NOMO-1 treated with DMSO at 0.1 percent for 48 hours (cell line): ENCODE measurements around the gene MS4A10.
"Not testable (repeated sequence)": the region's sequence is repeated elsewhere in the genome, so short reads cannot be mapped to it uniquely, and the experiment has no call there.

Source experiments
- DNase-seq: peaks from one replicate; lab custom pipeline; 2025; ENCODE audit not compliant: unreplicated experiment; lab: John Stamatoyannopoulos, UW

The MS4A10 gene

DNA sequence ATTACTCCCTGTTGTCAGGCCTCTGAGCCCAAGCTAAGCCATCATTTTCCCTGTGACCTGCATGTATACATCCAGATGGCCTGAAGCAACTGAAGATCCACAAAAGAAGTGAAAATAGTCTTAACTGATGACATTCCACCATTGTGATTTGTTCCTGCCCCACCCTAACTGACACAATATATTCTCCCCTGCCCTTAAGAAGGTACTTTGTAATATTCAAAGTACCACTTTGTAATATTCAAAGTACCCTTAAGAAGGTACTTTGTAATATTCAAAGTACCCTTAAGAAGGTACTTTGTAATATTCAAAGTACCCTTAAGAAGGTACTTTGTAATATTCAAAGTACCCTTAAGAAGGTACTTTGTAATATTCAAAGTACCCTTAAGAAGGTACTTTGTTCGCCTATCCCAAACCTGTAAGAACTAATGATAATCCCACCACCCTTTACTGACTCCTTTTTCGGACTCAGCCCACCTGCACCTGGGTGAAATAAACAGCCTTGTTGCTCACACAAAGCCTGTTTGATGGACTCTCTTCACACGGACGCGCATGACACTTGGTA is 38.7 kb downstream of the MS4A10 start:
- DNase-seq: not testable (repeated sequence)

DNA sequence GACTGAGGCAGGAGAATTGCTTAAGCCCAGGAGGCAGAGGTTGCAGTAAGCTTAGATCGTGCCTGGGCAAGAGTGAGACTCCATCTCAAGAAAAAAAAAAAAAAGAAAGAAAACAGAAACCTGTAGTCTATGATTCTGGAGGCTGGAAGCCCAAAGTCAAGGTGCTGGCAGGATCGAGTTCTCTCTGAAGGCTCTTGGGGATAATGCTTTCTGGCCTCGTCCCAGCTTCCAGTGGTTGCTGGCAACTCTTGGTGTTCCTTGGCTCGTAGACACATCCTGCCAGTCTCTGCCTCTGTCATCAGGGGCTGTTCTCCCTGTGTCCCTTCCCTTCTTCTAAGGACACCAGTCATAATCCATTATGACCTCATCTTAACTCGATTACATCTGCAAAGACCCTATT is 40.0 kb downstream of the MS4A10 start:
- no peak for DNase-seq

DNA sequence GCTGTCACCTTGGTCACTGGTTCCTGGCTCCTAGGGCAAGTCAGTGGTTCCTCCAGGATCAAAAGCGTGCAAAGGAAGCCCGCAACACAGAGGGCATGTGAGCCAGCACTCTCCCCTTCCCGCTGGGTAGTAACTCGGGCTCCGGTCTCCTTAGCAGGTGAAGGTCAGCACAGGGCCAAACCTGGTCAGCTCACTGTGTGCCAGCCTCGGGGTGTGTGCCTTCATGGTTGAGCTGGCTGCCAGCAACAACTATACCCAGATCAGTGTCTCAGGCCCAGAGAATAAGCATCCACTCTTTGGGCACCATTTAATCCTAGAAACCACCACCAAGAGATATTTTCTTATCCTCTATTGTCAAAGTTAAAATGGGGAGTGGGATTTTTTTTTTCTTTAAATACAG is 40.7 kb downstream of the MS4A10 start:
- DNase-seq: no peak

DNA sequence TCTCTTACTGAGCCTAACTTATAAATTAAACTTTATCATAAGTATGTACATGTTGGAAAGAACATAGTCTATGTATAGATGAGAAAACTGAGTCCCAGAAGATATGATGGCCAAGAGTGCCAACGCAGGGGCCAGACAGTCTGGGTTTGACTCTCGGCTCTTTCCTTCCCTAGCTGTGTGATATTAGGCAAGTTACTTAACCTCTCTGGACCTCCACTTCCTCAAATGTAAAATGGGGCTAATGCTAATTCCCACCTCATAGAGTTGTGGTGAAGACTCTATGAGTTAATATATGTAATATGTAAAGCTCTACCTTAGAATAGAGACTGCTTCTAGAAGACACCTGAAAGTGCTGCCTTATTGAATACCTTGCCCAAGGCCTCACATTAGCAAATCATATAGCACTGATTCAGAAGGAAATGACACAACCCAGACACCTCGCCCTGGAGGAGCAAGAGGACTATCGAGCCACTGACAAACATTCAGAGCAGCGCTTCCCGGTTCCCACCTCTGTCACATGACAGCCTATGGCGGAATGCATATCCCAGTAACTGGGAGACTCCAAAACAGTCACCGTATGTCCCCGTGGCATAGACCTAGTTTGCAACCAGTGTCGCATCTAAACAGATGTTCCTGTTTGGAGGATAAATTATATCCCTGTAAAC is 45.5 kb downstream of the MS4A10 start:
- no peak for DNase-seq

DNA sequence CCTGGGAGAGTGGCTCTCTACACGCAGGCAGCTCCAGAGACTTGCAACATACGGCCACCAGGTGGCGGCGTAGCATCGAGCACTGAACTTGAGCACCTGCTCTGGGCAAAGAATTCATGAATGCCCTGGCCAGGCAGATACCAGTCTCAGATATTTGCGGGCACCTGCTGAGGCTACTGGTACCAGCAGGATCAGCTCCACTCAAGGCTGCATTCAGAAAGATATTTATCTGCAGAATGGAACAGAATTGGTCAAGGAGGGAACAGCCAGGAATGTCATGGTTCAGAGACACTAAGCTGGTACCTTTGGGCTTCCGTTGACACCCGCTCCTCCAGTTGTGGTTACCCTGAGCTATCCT is 46.0 kb downstream of the MS4A10 start:
- peak; percentile 65 for DNase-seq

DNA sequence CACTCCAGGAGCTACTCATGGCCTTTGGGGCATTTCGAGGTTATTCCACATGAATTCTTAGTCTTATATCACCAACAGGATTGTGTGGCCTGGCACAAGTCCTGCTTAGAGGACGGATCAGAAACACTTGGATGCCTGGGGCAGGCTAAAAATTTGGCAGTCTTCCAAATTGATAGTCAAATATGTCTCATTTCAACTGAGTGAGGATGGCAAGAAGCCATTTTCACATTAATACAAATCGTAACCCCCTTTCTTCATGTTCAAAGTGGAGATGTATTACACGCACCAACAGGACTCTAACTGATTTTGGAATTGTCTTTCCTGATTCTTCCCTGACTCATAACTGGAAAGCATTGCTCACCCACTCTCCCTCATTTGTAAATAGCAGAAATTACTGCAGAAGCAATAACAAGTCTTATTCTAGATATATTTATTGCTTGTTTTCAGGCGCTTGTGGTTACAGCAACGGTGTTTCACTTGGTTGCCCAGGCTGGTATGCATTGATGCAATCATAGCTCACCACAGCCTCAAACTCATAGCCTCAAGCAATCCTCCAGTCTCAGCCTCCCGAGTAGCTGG is 46.5 kb downstream of the MS4A10 start:
- no peak for DNase-seq

DNA sequence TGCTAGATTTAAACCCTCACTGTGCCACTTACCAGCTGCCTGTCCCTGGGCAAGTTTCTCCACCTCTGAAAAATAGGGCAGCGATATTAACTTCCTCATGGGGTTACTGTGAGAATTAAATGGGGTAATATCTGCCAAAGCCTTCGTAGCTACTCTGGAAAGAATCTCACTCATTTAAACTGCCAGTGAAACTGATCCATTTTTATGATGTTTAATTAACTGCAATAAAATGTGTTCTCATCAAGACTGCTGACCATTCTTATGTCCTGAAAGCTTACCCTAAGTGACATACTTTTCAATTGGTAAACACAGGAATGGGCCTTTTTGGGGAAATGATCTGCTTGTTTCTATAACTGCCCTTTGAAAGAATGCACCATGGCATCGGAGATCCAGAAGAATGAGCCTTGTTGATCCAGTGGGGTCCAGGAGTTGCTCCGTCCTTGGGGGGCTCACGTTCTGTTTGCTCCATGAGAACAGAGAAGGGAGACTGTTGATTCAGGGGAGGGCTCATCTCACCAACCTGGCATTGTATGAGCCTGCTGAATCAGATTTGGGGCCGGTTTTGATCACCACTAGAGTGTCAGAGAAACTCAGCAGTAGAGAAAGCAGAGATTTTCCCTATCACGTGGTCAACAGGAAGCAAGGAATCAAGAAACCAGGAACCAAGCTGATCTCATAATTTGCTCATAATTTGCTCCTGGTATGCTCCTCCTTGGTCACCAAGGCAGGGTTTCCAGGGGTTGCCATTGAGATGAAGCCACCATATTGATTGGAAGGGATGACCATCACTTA is 49.8 kb downstream of the MS4A10 start:
- no peak for DNase-seq

DNA sequence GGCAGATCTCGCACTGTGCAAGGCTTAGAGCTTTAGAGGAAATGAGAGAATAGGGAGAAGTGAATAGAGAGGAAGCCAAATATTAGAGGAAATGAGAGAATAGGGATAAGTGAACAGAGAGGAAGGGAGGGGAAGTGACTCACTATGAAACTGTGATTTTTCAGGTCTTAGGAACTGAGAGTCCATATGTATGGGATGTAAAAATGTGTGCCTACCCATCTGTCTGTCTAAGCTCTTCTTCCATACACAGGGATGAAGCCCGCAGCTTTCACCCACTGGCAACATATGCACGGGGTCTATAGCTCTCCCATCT is 50.4 kb downstream of the MS4A10 start:
- peak; percentile 67 for DNase-seq

DNA sequence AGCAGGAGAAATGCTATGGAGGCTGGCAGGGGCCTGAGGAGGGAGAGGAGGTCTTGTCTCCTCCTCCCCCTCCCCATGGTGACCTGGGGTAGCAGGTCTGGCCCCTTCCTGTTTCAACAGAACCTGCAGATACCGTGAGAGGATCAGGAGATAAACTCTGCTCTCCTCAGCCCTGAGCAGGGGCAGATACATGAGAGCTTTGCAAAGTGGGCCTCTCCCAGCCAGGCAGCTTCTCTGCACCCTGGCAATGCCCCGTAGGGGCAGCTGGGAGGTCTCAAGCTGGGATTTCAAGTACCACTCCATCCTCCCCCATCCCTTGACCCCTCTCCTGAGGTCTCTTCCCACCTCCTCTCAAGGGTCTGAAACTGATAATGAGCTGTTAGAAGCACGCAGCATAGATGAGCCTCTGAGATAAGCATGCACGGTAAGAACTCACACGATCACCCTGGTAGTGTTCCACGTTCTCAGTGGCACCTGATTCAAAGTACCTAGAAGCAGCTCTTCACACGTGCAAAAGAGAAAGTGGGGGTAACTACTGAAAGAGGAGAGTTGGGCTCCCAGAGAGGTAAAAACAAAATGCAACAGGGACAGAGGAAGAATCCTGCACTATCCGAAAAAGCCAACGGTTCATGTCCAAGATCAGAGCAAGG is 51.9 kb downstream of the MS4A10 start:
- DNase-seq: no peak

DNA sequence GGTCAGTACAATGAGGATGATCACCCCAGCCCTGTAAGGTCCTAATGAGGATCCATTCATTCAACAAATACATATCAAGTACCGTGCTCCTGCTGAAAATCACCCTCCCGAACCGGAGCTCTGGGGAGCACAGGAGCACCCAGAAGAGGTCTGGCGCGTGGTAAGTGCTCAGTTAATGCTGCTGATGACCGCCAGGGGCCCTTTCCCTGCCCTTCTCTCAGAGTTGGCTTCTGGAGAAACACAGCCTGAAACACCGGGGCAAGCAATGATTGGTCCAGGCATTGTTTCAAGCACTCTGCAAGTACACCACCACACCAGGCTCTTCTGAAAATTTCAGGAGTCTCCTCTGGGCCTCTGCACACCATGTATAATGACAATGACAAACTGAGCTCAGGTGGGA is 53.0 kb downstream of the MS4A10 start:
- DNase-seq: no peak

DNA sequence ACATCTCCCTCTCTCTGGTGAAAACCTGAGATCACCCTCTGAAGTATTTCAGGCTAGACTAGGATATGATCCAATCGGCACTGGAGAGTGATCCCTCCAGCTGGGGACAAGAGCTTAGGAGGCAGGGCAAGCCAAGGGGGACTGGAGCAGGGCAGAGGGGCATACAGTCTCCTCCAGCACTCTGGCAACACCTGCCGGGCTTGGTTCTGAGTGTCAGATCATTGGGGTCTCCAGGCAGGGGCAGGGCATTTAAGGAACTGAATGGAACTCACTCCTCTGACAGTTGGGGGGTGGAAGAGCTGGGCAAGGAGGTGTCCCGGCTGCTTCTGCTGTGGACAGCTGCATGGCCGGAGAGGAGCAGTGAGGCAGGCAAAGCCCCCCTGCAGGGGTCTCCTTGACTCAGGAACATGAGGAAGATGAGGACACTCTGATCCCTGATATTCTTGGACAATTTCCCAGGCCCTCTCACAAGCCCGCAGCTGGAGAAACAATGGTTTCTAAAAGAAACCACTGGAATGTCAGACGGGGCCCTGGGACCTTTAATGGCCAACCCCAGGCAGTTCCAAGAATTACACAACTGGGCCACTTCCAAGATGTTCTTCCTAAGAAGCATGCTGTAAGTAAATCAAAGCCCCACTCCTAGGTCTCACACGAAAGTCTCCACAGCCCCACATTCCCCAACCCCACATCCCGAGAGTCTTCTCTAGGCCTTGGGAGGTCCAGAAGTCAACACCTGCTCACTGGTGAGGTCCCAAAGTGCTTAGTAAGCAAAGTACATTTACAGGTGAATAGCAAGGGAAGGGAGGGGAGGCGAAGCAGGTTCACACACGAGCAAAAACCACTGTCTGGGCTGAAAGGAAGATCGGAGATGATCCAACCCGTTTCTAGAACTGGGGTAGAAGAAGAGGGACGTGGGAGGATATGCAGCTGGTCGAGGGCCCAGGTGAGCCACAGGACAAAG is 55.6 kb downstream of the MS4A10 start:
- DNase-seq: no peak

DNA sequence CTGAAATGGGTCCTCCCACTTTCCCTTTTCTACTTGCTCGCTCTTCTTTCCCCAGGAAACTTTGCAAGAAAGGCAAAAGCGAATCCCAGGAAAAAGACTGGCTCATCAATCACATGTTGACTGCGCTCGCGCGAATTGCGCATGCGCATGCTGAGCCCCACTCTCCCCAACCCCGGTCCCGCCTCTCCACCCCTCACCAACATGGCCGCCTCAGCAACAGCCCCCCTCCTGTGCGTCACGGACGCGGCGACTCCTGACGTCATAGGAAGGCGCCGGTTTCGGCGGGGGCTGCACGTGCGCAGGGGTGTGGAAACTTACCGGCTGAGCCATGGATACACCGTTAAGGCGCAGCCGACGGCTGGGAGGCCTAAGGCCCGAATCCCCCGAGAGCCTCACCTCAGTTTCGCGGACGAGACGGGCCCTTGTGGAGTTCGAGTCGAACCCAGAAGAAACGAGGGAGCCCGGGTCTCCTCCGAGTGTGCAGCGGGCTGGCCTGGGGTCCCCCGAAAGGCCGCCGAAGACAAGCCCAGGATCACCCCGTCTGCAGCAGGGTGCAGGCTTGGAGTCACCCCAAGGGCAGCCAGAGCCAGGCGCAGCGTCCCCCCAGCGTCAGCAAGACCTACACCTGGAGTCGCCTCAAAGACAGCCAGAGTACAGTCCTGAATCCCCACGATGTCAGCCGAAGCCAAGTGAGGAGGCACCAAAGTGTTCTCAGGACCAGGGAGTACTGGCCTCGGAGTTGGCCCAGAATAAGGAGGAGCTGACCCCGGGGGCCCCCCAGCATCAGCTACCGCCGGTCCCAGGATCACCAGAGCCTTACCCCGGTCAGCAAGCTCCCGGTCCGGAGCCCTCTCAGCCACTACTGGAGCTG is 56.9 kb downstream of the MS4A10 start, which contains the start of gene CCDC86:
CCDC86 (plus strand) TSS at position 317 of the 871 bp plus-strand sequence; CDS start at position 329, 12 bp downstream.
- peak; percentile 84 for DNase-seq

DNA sequence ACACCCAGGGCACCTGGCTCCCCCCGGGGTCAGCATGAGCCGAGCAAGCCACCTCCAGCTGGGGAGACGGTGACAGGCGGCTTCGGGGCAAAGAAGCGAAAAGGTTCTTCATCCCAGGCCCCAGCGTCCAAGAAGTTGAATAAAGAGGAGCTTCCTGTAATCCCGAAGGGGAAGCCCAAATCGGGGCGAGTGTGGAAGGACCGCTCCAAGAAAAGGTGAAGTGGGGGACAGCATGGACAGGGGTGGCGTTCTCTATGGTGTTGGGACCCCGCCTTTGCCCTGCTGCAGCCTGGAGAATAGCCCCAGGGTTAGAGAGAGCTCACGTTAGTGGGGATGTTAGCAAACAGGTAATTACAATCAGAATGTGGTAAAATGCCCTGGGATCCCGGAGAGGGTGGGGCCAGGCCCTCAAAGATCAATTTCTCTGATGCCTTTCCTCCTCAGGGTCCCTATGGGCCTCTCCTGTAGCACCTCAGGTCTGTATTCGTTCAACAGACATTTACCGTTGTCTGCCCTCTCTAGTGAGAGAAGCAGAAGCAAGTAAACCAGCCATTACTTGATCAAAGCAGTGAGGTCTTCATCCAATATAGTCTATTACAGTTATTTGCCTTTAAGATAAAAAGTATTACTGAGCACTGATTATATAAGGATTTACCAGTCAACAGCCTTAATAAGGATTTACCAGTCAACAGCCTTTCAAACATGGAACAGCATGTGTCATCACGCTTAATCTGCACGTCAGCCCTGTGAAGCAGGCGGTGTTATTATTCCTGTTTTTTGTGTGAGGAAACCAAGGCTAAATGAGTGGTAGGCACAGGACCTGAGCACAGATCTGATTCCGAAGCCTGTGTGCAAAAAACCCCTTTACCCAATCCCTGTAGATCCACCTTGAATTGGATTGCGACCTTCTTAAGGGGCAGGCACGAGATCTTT is 57.8 kb downstream of the MS4A10 start:
- DNase-seq: no peak

DNA sequence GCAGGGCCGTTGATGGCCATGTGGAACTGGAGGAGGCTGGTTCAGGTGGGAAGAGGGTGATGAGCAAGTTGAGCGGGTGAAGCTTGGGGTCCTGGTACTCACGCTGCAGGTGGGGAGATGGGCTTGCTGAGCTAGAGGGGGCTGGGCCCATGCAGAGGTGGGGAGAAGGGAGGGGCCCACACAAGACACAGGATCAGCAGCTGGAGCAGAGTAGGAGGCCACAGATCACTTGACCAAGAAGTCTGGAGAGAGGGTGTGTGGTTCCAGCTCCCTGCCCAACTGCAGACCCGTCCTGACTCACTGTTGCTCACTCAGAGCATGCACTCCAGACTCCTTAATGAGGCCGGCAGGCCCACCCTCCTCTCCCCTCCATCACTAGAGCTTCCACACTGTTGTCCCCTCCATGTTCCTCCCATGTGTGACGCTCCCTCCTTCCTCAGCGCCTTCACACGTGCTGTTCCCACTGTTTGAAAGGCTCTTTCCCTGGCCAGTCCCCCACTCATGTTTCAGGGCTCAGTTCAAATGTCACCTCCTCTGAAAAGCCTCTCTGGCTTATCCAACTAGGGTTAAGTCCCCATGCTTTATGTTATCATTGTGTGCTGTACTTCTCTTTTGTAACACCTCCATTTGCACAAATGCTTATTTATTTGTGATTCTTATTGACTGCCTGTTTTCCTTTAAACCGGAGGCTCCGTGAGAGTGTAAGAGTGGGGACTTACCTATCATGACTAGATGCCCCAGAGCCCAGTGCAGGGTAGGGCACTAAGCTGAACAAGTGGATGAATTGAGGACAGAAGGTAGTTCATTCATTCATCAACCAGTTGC is 59.1 kb downstream of the MS4A10 start:
- no peak for DNase-seq

DNA sequence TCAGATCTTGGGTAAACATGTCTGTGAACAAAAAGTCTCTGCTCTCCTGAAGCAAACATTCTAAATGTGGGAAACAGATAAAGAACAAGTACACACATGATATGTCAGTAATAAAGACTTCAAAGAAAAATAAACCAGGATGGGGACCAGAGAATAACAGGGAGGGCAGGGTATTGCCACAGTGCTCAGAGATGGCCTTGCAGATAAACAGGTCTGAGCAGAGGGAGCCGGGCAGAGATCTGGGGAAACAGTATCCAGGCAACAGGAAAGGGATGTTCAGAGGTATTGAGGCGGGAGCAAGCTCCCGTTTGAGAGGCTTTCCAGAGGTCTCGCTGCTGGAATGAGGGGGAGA is 59.7 kb downstream of the MS4A10 start:
- no peak for DNase-seq

DNA sequence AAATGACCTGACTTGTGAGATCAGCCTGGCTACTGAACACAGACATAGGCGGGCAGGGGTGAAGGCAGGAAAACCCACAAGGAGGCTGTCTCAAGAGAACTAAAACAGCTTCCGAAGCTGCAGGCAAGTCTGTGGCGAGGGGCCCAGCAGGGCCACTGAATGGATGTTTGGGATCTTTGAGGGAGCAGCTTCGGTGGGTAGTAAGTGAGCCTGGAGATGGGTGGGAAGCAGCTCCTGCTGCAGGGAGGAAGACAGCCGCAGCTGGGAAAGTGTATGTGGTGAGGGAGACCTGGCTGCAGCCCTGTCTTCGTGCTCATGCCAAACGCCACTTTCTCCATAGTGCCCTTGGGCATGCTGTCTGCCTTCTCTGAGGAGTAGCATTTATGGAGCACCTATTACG is 60.2 kb downstream of the MS4A10 start:
- no peak for DNase-seq

DNA sequence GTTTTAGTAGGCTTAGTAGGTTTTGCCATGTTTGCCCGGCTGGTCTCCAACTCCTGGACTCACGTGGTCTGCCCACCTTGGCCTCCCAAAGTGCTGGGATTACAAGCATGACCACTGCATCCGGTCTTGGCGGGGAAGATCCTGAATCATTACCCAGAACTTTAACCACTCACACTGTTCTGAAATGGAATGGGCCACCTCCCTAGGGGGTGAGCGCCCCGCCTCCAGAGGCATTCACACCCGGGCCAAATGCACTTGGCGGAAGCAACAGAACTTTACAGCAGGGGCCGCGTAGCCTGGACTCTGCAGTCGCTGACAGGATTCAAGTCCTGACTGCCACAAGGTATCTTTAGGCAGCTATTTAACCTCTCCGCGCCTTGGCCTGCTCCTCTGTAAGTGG is 62.1 kb downstream of the MS4A10 start:
- no peak for DNase-seq

DNA sequence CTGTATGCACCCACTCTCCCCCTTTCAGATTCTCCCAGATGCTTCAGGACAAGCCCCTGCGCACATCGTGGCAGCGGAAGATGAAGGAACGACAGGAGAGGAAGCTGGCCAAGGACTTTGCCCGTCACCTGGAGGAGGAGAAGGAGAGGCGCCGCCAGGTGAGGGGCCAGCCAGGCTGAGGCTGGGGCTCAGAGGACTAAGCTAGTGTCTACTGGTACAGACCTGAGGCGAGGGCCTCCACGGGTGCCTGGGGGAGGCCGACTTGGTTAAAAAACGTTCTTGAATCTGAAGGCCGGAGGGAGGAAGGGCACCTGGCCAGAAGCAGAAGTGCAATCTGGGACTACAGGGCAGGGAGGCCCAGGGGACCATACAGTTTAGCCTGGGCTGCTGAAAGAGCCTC is 62.8 kb downstream of the MS4A10 start:
- no peak for DNase-seq
